Breast epithelium (tissue), 3 donors: ENCODE data around the gene STX12.

Source experiments
- POLR2A ChIP-seq: fragments of 450-650 bp; IDR thresholded peaks from one replicate; pipeline ENCODE4 v1.6.1; 2016; ENCODE audit warnings: antibody characterized with exemption, mild to moderate bottlenecking, moderate library complexity
- POLR2AphosphoS5 ChIP-seq, 3 donors: sonication (generic); formaldehyde crosslinking; IDR thresholded peaks; one replicate each; pipeline ENCODE4 v1.6.1; 2017; ENCODE audit warnings: antibody characterized with exemption in 3 of 3
- TF ChIP-seq, protein P1 (sequence below), 3 donors: fragments of 450-650 bp; IDR thresholded peaks; one replicate each; pipeline ENCODE4 v1.5.1; 2016 to 2017; ENCODE audit warnings: antibody characterized with exemption in 3 of 3, mild to moderate bottlenecking in 3 of 3, moderate library complexity in 3 of 3

GRCh38 chr1:27755286-27755685, 17.7 kb upstream of the STX12 start:
- TF ChIP-seq, protein P1, sequence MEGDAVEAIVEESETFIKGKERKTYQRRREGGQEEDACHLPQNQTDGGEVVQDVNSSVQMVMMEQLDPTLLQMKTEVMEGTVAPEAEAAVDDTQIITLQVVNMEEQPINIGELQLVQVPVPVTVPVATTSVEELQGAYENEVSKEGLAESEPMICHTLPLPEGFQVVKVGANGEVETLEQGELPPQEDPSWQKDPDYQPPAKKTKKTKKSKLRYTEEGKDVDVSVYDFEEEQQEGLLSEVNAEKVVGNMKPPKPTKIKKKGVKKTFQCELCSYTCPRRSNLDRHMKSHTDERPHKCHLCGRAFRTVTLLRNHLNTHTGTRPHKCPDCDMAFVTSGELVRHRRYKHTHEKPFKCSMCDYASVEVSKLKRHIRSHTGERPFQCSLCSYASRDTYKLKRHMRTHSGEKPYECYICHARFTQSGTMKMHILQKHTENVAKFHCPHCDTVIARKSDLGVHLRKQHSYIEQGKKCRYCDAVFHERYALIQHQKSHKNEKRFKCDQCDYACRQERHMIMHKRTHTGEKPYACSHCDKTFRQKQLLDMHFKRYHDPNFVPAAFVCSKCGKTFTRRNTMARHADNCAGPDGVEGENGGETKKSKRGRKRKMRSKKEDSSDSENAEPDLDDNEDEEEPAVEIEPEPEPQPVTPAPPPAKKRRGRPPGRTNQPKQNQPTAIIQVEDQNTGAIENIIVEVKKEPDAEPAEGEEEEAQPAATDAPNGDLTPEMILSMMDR (IDR thresholded peaks at IDR 0.05) = no peak
- TF ChIP-seq POLR2A = no peak
- TF ChIP-seq POLR2AphosphoS5 (IDR thresholded peaks at IDR 0.05) = no peak
